Subcutaneous adipose tissue (tissue), 4 donors: ENCODE results near the gene PCDHB1. TPM values are rescaled to one million over a fixed set of nuclear protein-coding genes. Genes with fewer than 3 reads are reported as not detected.

Source experiments
- total RNA-seq, 4 donors: library from RNA; depleted of rRNA; stranded (reverse); fragments of >200 nt; gene quantifications; one replicate each; pipeline ENCODE4 v1.1.0, GENCODE V29; 2016
- TF ChIP-seq, protein P1 (sequence below): fragments of 450-650 bp; IDR thresholded peaks from one replicate; pipeline ENCODE4 v1.5.1; 2016; ENCODE audit warnings: low read depth, mild to moderate bottlenecking, control low read depth, antibody characterized with exemption, moderate library complexity

PCDHB1 gene
- total RNA-seq, 4 donors from 2014 or later = not detected

DNA sequence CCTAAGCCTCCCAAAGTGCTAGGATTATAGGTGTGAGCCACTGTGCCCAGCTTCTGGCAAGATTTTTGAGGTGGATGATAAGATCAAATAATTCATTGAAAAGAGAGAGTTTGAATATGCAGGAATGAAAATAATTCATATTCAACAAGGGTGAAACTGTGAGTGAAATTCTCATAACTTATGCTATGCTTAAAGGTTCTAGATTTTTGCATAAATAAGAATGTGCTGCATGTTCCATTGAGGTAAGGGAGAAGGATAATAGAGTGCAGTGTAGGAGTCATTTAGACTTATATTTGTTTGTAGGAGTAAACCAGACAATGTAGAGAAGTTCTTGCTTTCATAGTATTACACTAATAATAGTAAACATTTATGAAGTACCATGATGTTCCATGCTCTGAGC lies 31.1 kb downstream of the PCDHB1 start:
- TF ChIP-seq, protein P1, sequence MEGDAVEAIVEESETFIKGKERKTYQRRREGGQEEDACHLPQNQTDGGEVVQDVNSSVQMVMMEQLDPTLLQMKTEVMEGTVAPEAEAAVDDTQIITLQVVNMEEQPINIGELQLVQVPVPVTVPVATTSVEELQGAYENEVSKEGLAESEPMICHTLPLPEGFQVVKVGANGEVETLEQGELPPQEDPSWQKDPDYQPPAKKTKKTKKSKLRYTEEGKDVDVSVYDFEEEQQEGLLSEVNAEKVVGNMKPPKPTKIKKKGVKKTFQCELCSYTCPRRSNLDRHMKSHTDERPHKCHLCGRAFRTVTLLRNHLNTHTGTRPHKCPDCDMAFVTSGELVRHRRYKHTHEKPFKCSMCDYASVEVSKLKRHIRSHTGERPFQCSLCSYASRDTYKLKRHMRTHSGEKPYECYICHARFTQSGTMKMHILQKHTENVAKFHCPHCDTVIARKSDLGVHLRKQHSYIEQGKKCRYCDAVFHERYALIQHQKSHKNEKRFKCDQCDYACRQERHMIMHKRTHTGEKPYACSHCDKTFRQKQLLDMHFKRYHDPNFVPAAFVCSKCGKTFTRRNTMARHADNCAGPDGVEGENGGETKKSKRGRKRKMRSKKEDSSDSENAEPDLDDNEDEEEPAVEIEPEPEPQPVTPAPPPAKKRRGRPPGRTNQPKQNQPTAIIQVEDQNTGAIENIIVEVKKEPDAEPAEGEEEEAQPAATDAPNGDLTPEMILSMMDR = no peak

DNA sequence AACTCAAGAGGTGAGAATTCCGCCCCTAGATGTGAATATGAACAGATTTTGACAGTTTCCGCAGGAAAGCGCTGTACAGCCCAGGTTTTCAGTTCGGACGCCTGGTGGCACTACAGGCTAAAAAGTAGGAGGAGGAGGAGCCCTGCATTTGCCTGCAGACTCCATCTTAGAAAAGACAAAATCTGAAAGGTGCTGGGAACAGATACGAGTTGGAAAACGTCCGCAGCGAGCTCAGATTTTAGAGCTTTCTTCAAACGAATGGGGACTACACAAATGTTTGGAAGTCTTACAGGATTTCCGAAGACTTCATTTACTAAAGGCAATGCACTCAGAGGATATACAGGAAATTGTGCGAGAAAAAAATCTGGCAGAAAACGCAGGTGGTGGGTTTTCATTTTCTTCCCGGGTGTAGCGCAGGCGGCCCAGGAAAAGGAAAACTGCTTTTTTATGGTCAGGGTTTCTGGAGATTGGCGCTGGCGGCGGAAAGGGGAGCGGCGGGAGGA lies 33.4 kb downstream of the PCDHB1 start:
- TF ChIP-seq, protein P1 = no peak

DNA sequence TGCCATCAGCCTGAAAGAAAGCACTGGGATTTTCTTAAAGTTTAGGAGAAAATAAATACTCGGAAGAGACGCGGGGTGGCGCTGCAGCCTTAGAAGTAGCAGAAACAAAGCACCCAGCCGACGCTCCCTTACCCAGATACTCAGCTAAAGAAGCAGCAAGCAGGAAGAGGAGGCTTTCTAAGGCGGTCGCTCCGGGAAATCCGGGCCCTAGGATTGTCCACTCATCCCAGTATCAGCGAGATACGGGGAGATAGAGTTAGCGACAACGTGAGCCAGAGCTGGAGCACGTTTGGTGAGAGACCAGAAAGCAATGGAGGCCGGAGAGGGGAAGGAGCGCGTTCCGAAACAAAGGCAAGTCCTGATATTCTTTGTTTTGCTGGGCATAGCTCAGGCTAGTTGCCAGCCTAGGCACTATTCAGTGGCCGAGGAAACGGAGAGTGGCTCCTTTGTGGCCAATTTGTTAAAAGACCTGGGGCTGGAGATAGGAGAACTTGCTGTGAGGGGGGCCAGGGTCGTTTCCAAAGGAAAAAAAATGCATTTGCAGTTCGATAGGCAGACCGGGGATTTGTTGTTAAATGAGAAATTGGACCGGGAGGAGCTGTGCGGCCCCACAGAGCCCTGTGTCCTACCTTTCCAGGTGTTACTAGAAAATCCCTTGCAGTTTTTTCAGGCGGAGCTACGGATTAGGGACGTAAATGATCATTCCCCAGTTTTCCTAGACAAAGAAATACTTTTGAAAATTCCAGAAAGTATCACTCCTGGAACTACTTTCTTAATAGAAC lies 43.5 kb downstream of the PCDHB1 start, which contains the start of gene PCDHB2:
Gene PCDHB2, plus strand, starts transcription at position 135 of the 782 bp plus-strand sequence. Its CDS starts 176 bp downstream, at position 311.
- TF ChIP-seq, protein P1 = no peak

DNA sequence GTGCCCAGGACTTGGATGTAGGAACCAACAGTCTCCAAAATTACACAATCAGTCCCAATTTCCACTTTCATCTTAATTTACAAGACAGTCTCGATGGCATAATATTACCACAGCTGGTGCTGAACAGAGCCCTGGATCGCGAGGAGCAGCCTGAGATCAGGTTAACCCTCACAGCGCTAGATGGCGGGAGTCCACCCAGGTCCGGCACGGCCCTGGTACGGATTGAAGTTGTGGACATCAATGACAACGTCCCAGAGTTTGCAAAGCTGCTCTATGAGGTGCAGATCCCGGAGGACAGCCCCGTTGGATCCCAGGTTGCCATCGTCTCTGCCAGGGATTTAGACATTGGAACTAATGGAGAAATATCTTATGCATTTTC lies 44.1 kb downstream of the PCDHB1 start:
- TF ChIP-seq, protein P1 = no peak

DNA sequence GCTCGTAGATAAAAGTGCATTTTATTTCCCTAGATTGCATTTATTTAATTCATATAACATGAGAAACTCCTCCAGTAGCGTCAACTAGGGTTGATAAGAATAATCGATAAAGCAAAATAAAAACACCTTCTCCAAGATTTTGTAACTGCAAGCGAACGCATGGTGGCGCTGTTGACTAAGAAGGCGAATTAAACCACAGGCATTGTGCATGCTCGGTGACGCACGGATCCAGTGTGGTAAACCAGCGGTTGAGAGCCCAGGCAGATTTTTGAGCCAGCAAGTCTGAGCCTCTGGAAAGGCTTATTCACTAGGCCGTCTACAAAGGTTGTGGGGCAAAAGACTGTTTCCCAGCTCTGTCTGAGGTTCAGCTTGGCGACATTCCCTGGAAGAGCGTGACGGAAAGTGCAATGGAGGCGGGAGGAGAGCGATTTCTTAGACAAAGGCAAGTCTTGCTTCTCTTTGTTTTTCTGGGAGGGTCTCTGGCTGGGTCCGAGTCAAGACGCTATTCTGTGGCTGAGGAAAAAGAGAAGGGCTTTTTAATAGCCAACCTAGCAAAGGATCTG lies 49.1 kb downstream of the PCDHB1 start, which contains the start of gene PCDHB3:
Gene PCDHB3, plus strand, starts transcription at position 231 of the 563 bp plus-strand sequence. Its CDS starts 177 bp downstream, at position 408.
- TF ChIP-seq, protein P1 = no peak

DNA sequence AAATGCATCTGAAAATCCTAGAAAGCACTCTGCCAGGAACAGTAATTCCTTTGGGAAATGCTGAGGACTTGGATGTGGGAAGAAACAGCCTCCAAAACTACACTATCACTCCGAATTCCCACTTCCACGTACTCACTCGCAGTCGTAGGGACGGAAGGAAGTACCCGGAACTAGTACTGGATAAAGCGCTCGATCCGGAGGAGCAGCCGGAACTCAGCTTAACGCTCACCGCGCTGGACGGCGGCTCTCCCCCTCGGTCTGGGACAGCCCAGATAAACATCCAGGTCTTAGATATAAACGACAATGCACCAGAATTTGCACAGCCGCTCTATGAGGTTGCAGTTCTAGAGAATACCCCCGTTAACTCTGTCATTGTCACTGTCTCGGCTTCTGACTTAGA lies 49.9 kb downstream of the PCDHB1 start:
- TF ChIP-seq, protein P1 = no peak

DNA sequence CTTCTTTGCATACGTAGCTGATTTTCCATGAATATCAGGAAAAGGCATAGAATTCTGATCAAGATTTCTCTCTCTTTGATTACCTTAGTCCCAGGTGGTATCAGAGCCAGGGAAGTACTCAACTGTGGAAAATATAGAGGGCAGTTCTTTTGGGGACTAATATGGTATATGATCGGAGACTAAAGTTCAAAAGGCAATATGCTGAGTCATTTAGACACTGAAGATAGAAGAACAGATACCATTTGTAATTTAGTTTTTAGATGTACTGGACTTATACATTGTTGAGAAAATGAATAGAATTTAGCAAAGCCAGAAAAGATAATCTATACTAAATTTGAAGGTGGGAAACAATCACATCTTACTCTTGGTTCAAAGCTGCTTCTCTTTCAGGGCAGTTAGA lies 54.2 kb downstream of the PCDHB1 start:
- TF ChIP-seq, protein P1 = no peak
